Activated CD4-positive, alpha-beta T cell treated with anti-CD3 and anti-CD28 coated beads for 24 hours (primary cell): ENCODE results near the gene CFAP47.

Experiments
- DNase-seq, 2 donors: peaks; one replicate each; pipeline ENCODE4 v3.0.0-alpha.2; 2020; ENCODE audit warnings: low read depth in 2 of 2

Gene CFAP47

GRCh38 chrX:36241397-36241796 is 321.9 kb downstream of the CFAP47 start:
- DNase-seq: no peak

DNA sequence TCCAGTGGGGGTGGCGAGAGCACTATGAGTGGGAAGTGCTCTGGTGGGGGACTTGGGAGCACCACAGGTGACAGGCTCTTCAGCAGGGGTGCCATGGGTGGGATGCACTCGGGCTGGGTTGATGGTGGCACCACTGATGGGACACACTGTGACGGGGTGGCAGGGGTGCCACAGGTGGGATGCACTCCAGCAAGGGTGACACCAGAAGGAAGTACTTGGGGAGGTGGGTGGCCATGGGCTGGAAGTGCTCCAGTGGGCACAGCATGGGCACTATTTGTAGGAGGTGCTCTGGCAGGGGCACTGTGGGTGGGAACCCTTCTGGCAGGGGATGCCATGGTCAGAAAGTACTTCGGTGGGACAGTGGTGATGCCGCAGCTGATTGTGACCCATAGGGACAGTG is 346.6 kb downstream of the CFAP47 start:
- DNase-seq: no peak

GRCh38 chrX:36310136-36310535 is 390.6 kb downstream of the CFAP47 start:
- no peak for DNase-seq

DNA sequence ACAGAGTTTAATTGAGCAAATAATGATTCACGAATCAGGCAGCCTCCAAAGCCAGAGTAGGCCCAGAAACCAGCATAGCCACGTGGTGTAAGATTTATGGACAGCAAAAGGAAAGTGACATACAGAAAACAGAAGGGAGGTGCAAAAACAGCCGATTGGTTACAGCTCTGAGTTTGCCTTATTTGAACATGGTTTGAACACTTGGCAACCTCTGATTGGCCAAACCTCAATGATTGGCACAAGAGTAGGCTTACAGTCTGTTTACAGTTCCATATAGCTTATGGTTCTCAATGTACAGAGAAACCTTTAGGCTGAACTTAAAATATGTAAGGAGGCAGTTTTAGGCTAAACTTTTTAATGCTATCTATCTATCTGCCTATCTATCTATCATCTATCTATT is 394.8 kb downstream of the CFAP47 start:
- DNase-seq: no peak

- no peak for DNase-seq
Observed at GRCh38 chrX:36334572-36334971, 415.0 kb downstream of the CFAP47 start.

DNA sequence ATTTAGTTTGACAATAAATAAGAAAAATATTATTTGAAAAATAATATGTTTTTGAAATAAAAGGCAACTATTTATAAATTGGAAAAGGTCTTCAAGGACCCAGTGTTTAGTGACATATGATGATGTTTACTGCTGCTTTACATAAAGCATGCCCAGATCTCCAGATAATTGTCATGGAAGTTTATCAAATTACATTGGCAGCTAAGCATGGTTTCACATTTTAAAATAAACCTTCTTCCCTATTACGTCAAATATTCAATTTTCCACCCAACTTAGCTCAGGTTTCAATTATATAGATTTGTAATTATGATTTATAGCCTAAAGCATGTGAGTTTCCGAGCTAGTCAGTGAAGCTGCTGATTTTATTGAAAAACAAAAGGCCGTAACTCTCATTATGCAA is 417.2 kb downstream of the CFAP47 start:
- DNase-seq: no peak

DNA sequence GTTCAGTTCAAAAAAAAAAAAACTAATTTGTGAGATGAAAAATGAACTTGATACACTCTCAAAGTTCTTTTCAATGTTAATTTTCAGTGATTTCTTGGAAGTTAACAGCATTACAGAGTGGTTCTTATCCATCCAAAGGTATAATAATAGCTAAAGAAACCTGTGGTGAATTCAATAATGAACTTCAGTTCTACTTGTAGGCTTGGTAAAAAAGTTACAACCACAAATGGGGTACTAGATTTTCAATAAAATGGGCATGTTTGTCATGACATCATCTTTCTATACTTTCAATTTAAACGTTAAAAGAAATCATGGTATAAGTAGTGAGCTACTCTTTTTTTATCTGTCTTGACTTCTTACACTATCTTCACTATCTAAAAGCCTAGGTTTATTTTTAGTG is 424.8 kb downstream of the CFAP47 start:
- no peak for DNase-seq

DNA sequence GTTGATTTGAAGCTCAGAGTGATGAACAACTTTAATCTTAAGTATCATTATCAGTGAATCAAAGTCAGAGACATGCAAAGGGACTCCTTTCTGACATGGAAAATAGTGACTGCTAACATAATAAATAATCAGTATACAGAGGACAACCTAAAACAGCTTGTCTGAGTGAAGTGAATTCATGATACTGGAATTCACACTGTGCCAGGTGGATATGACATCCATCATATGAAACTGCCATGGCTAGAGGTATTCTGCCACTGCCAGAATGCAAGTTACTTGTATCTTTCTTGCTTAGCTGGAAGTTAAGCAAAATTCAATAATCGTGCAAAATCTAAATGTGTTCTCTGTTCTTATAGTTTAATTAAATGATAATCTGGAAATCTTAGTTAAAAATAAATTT is 429.0 kb downstream of the CFAP47 start:
- no peak for DNase-seq

DNA sequence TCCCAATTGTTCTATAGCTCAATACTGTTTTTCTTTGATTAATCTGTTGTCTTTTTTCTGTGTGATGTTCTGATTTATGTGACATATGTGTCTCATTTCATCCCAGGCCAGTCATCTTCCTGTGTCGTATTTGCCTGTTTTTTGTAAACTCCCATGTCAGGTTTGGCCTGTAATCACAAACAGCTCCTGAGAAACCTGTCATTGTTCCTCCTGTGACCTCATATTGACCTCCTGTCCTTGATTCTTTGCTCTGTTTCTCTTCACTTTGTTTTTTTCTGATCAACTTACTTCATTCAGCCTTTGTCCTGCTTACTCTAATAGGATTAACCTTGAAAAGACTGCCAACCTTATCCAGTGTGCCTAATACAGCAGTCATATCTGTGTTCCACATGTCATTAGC is 438.3 kb downstream of the CFAP47 start:
- DNase-seq: no peak

- no peak for DNase-seq
Observed at GRCh38 chrX:36364262-36364661, 444.7 kb downstream of the CFAP47 start.

- no peak for DNase-seq
Observed at GRCh38 chrX:36383495-36383894, 464.0 kb downstream of the CFAP47 start.

GRCh38 chrX:36388901-36389300 is 469.4 kb downstream of the CFAP47 start:
- no peak for DNase-seq

DNA sequence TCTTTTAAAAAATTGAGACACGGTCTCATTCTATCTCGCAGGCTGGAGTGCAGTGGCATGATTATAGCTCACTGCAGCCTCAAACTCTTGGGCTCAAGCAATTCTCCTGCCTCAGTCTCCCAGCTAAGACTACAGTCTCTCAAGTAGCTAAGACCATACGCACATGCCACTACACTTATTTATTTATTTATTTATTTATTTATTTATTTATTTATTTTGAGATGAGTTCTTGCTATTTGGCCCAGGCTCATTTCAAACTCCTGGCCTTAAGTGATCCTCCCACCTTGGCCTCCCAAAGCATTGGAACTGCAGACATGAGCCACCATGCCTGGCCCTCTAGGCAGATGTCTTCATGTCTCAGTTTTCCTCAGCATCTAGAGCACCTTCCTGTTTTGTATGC is 482.2 kb downstream of the CFAP47 start:
- DNase-seq: no peak

- no peak for DNase-seq
Observed at GRCh38 chrX:36407836-36408235, 488.3 kb downstream of the CFAP47 start.

DNA sequence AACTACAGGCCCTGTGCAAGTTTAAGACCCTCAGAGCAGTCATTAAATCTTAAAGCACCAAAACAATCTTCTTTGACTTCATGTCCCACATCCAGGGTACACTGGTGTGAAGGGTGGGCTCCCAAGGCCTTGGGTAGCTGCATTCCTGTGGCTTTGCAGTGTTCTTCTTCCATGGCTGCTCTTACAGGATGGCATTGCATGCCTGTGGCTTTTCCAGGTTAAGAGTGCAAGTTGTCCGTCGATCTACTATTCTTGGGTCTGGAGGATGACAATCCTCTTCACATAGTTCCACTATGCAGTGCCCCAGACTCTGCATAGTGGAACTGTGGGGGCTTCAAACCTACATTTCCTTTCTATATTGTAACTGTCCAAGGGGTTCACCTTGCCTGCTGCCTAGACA is 494.5 kb downstream of the CFAP47 start:
- DNase-seq: no peak

DNA sequence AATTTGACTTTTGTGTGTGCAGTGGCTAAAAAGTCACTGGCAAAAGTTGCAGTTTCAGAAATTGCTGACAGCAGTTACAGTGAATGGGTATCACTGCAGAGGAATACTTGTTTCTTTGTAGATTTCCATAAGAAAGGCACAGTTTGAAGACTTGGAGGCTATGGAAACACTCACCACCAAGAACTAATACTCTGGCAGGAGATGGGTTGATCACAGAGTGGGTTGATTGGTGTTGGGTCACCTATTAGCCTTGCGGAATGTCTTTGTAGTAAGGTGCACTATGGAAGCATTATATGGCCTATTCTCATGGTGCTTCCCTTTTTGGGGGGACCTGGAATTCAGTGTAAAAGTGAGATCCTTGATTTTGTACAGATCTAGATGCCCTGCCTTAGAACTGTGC is 502.8 kb downstream of the CFAP47 start:
- no peak for DNase-seq

- DNase-seq: no peak
Observed at GRCh38 chrX:36431819-36432218, 512.3 kb downstream of the CFAP47 start.

DNA sequence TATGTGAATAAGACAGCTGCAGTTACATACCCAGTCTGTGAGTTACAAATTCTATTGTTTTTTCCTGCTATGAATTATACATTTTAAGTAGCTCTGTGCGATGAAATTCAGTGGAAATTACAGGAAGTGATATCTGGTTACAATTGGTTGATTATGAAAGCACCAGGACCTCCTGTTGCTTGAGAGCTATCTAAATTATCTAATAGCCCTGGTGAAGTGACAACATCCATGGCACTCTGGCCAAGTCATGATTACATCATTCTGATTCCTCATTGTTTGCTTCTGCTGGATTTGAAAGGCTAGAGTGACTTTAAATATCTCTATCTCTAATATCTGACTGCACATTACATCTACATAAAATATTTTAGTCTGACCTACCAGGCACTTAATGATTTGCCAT is 515.0 kb downstream of the CFAP47 start:
- DNase-seq: no peak
